ENCODE results near the gene TMEM176A.

Gene TMEM176A

DNA sequence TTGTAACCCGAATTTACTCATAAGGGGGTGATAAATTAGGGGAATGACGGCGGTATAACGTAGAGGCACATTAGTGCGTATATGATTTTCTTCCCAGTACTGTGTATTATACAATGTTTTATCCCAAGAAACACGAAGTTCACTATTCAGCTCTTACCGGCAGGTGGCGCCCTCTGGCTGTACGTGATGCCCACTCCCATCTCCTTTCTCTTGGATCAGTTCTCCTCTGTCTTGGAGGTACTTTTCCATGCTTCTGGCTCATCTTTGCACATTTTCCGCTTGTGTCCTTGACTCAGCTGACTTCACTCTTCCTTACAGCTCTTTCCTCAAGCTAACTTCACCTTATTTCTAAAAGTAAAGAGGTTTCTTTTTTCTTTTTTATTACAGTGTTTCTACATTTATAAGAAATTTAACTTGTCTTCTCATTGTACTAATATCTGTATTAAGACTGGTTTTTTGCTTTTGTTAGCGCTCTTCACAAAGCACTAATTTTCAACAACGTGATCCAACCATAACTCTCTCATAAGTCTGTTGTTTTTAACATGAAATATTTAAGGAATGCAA, 21.7 kb upstream of the TMEM176A start:
- TF ChIP-seq CTCF (IDR thresholded peaks at IDR 0.05; ENCODE audit: insufficient read depth, missing control alignments): peak; percentile 89
- peak; percentile 37 for DNase-seq (ENCODE audit: insufficient read length, low spot score)
- peak; percentile 35 for FAIRE-seq

- DNase-seq (ENCODE audit: insufficient read length, low spot score) (no peak), FAIRE-seq (no peak)
- TF ChIP-seq CTCF (IDR thresholded peaks at IDR 0.05; ENCODE audit: insufficient read depth, missing control alignments): no peak
Measured at GRCh38 chr7:150780292-150780691, 20.3 kb upstream of the TMEM176A start.

- TF ChIP-seq CTCF (IDR thresholded peaks at IDR 0.05; ENCODE audit: insufficient read depth, missing control alignments): no peak
- FAIRE-seq: no peak
- no peak for DNase-seq (ENCODE audit: insufficient read length, low spot score)
Measured at GRCh38 chr7:150781103-150781502, 19.5 kb upstream of the TMEM176A start.

GRCh38 chr7:150781961-150782360, 18.6 kb upstream of the TMEM176A start:
- FAIRE-seq (no peak), DNase-seq (ENCODE audit: insufficient read length, low spot score) (no peak)
- TF ChIP-seq CTCF (IDR thresholded peaks at IDR 0.05; ENCODE audit: insufficient read depth, missing control alignments): no peak

- no peak for FAIRE-seq
- TF ChIP-seq CTCF (IDR thresholded peaks at IDR 0.05; ENCODE audit: insufficient read depth, missing control alignments): no peak
- DNase-seq (ENCODE audit: insufficient read length, low spot score): no peak
Measured at GRCh38 chr7:150784120-150784736, 16.3 kb upstream of the TMEM176A start.

DNA sequence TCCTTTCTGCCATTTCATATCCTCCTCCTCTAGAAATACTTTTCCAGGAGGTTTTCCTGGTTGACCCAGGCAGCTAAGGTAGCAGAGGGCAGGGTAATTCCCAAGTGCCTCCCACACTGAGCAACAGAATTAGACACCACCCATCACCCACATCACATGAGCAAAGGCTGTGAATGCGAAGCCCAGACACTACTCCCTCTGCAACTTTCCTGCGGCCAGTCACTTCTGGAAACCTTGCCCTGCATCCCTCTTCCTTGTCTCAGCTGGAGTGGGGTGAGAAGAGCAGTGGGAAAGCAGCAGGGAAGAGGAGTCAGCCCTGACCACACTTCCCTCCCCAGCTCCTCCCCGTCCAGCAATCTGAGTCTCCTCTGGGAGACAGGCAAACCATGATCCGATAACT, 15.6 kb upstream of the TMEM176A start:
- no peak for TF ChIP-seq CTCF (IDR thresholded peaks at IDR 0.05; ENCODE audit: insufficient read depth, missing control alignments)
- no peak for DNase-seq (ENCODE audit: insufficient read length, low spot score)
- no peak for FAIRE-seq
